Pancreas (tissue), 10 donors: ENCODE measurements around the gene EFHC1. TPM values are rescaled to one million over a fixed set of nuclear protein-coding genes. Genes with fewer than 3 reads are reported as not detected.

Source experiments
- ATAC-seq, 4 donors: fragments of 200-7000 bp; cut with Tn5 transposase; one replicate each; pipeline versions ENCODE4 v1.8.0 to v1.9.1; 2020; ENCODE audit warnings: mild to moderate bottlenecking in 4 of 4, moderate library complexity in 4 of 4
- DNase-seq, 6 donors: peaks; one replicate each; pipeline ENCODE4 v3.0.0-alpha.2; 2020
- FAIRE-seq: peaks from 2 replicates; lab custom pipeline; 2012; peaks lifted over from hg19 to GRCh38; lab: Jason Lieb, UNC
- H3K27ac ChIP-seq, 4 donors: fragments of 200-600 bp; sonication (generic); 1 replicate in 3 of 4; 2 replicates in 1 of 4; pipeline versions ENCODE4 v1.5.0 to v1.8.0; 2020
- H3K27me3 ChIP-seq, 4 donors: fragments of 200-600 bp; one replicate each; pipeline ENCODE4 v1.8.0; 2021
- H3K36me3 ChIP-seq, 3 donors: fragments of 200-600 bp; sonication (generic) in 1 of 3; one replicate each; pipeline versions ENCODE4 v1.5.0 to v1.8.0; 2020 to 2021
- H3K4me1 ChIP-seq, 3 donors: fragments of 200-600 bp; one replicate each; pipeline ENCODE4 v1.8.0; 2021
- H3K4me3 ChIP-seq, 4 donors: fragments of 200-600 bp; sonication (generic) in 2 of 4; one replicate each; pipeline versions ENCODE4 v1.5.0 to v1.8.0; 2020 to 2021
- H3K9me3 ChIP-seq, 4 donors: fragments of 200-600 bp; one replicate each; pipeline ENCODE4 v1.8.0; 2021
- WGBS, 2 donors: extraction: QIAGEN DNeasy Blood & Tissue Kit; methylation state at CpG; one replicate each; pipeline ENCODE4 v1.1.7; 2013; 5-methylcytosine and 5-hydroxymethylcytosine counted together
- intact Hi-C, 3 donors: fragments of 100-400 bp; cut with DNase I; formaldehyde crosslinking; loops; one replicate each; pipeline versions ENCODE4 v1.11.1 to v1.14.2; 2022
- polyA plus RNA-seq, 2 donors: library from polyadenylated mRNA; stranded (reverse); fragments of 200-250 nt; gene quantifications; one replicate each; pipeline ENCODE4 v1.2.3, GENCODE V29; 2013
- total RNA-seq, 6 donors: library from RNA; stranded (reverse); fragmentation: NEBNext Ultra II Directional in 4 of 6; extraction: Animal tissue kit (Norgen Biotek cat#: 25700) in 4 of 6; gene quantifications; one replicate each; pipeline versions ENCODE4 v1.2.1 to v1.2.4, GENCODE V29; 2021 to 2023
- TF ChIP-seq, protein P1 (sequence below), 4 donors: fragments of 200-600 bp; sonication (generic) in 3 of 4; IDR thresholded peaks; one replicate each; pipeline versions ENCODE4 v1.5.0 to v1.8.0; 2021; ENCODE audit warnings: antibody characterized with exemption in 4 of 4
- donor health status: healthy with polysubstance abuse.
- donor health status: DM: no; HTN: no; CAD: no; lungs with moderate emphysema.
- donor health status: DM: no; HTN: no; CAD: no.
- donor health status: control.
- donor health status: control.
- donor health status: Bipolar disorder and iron deficiency.
- donor health status: DM: yes; HTN: yes; CAD: no.
- donor health status: DM: no; HTN: no; CAD: no.
- donor health status: DM: no; HTN: no; CAD: no.
- donor health status: DM: yes; HTN: yes; CAD: no.

EFHC1 gene
- total and polyA plus RNA-seq, 8 donors = 5.5 to 39.0 (median 10.4) TPM

GRCh38 chr6:52416629-52417151, 3.5 kb upstream of the EFHC1 start:
- TF ChIP-seq, protein P1, sequence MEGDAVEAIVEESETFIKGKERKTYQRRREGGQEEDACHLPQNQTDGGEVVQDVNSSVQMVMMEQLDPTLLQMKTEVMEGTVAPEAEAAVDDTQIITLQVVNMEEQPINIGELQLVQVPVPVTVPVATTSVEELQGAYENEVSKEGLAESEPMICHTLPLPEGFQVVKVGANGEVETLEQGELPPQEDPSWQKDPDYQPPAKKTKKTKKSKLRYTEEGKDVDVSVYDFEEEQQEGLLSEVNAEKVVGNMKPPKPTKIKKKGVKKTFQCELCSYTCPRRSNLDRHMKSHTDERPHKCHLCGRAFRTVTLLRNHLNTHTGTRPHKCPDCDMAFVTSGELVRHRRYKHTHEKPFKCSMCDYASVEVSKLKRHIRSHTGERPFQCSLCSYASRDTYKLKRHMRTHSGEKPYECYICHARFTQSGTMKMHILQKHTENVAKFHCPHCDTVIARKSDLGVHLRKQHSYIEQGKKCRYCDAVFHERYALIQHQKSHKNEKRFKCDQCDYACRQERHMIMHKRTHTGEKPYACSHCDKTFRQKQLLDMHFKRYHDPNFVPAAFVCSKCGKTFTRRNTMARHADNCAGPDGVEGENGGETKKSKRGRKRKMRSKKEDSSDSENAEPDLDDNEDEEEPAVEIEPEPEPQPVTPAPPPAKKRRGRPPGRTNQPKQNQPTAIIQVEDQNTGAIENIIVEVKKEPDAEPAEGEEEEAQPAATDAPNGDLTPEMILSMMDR (IDR thresholded peaks at IDR 0.05) = peak; percentile 37 to 81 (median 69)
- FAIRE-seq (no peak), ATAC-seq (peak in 3 of 4 donors; percentile 39 to 42 (median 39)), DNase-seq (peak in 1 of 6 donors; percentile 49)
- Histone ChIP-seq H3K27me3 (no peaks in the 10 kb centered on the region), H3K4me1 (peaks cover 0 to 3% (median 0%) of the 10 kb centered on the region in 3 donors), H3K36me3 (no peaks in the 10 kb centered on the region), H3K9me3 (no peaks in the 10 kb centered on the region), H3K27ac (no peak overlapping the region), H3K4me3 (no peak overlapping the region)
- 0% methylated on average over 1 of the region's 1 CpG for WGBS, 2 donors
- intact Hi-C loops = loop anchor here in 1 of 3 donors (5.0 to 10.0 kb wide), 2 partner anchors 178 to 246 kb away; no protein-coding TSS in a partner anchor

GRCh38 chr6:52417675-52418111, 2.4 kb upstream of the EFHC1 start:
- no peak for FAIRE-seq

DNA sequence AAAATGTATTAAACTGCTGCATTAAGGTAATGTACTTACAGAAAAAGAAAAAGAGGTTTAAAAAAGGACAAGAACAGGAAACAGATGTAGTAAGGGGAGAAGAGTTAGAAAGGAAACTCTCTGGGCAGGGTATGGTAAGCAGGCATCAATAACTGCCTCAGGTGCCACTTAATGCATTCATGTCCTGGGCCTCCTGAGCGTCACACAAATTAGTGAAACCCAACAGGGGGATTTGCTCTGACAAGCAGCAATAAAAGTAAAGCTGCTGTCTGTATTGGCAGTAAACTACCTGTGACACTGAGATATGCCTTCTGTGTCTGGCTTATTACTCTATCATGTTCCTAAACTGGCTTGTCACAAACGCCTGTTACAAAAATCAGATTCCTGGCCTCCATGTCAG, 1.5 kb upstream of the EFHC1 start:
- 69 to 78% methylated on average over 2 of the region's 2 CpGs for WGBS, 2 donors
- TF ChIP-seq, protein P1 (IDR thresholded peaks at IDR 0.05) = no peak
- no peak overlapping the region for H3K4me3 ChIP-seq
- DNase-seq (no peak), FAIRE-seq (no peak), ATAC-seq (no peak)
- intact Hi-C loops = loop anchor here in 1 of 3 donors (5.0 to 10.0 kb wide), 2 partner anchors 176 to 244 kb away; no protein-coding TSS in a partner anchor
- peaks cover 0 to 3% (median 0%) of the 10 kb centered on the region in 3 donors for H3K4me1 ChIP-seq
- H3K27me3 ChIP-seq = no peaks in the 10 kb centered on the region
- no peaks in the 10 kb centered on the region for H3K9me3 ChIP-seq
- no peak overlapping the region for H3K27ac ChIP-seq
- H3K36me3 ChIP-seq = no peaks in the 10 kb centered on the region

More at GRCh38 chr6:52417675-52418111, 2.4 kb upstream of the EFHC1 start:
- ATAC-seq (no peak), DNase-seq (no peak)
- Histone ChIP-seq H3K36me3 (no peaks in the 10 kb centered on the region), H3K27me3 (no peaks in the 10 kb centered on the region), H3K4me3 (no peak overlapping the region), H3K9me3 (no peaks in the 10 kb centered on the region), H3K27ac (no peak overlapping the region), H3K4me1 (peaks cover 0 to 3% (median 0%) of the 10 kb centered on the region in 3 donors)
- intact Hi-C loops = loop anchor here in 1 of 3 donors (5.0 to 10.0 kb wide), 2 partner anchors 177 to 245 kb away; no protein-coding TSS in a partner anchor
- TF ChIP-seq, protein P1 (IDR thresholded peaks at IDR 0.05) = no peak
- WGBS, 2 donors = 78 to 80% methylated on average over 5 of the region's 5 CpGs

DNA sequence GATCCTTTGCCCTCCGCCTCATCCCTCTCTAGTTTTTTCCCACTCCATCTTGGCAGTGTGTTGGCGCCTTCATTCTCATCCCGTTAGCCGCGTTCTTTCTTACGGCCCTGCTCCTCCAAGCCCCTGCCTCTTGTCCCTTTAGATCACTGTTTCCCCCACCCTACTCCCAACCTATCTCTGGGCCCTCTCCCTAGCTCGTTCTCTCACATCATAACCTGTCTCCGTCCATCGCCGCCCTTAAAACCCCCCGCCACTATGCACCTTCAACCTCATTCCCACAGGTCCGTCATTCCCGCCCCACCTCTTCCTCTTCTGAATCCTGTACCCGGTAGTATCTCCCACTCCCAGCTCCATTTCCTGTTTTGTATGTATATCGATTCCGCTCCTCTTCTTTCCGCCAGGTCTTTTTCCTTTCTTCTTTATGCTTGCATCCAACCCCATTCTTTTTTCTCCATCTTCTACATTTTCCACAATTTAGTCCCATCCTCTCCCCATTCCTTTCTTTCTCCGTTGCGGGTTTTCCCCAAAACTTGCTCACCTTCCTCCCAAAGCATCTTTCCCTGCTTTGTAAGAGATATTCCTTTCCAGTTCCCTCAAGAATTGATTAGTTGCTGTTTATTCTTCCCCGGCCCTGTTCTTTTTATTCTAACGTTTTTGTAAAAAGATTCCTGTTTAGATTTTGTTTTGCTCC, 671 bp downstream of the EFHC1 start:
- DNase-seq (peak in 1 of 6 donors; percentile 30), FAIRE-seq (no peak), ATAC-seq (peak in 3 of 4 donors; percentile 5 to 49 (median 10))
- Histone ChIP-seq H3K4me3 (peak overlapping the region; percentile 49 to 93 (median 64)), H3K36me3 (no peaks in the 10 kb centered on the region), H3K27me3 (no peaks in the 10 kb centered on the region), H3K27ac (peak overlapping the region in 3 of 4 donors; percentile 64 to 80 (median 73)), H3K9me3 (no peaks in the 10 kb centered on the region), H3K4me1 (peaks cover 0 to 3% (median 0%) of the 10 kb centered on the region in 3 donors)
- WGBS, 2 donors = 3 to 4% methylated on average over 21 of the region's 21 CpGs
- TF ChIP-seq, protein P1 (IDR thresholded peaks at IDR 0.05) = no peak
- intact Hi-C loops = no loop called here
